HG03521 (cell line): ENCODE data around the gene LMBRD1.

Experiments used
- ATAC-seq: cut with Tn5 transposase; IDR thresholded peaks from one replicate; pipeline ENCODE4 v1.9.1; 2021; ENCODE audit warnings: mild to moderate bottlenecking, moderate library complexity; ENCODE audit not compliant: unreplicated experiment

The LMBRD1 gene

DNA sequence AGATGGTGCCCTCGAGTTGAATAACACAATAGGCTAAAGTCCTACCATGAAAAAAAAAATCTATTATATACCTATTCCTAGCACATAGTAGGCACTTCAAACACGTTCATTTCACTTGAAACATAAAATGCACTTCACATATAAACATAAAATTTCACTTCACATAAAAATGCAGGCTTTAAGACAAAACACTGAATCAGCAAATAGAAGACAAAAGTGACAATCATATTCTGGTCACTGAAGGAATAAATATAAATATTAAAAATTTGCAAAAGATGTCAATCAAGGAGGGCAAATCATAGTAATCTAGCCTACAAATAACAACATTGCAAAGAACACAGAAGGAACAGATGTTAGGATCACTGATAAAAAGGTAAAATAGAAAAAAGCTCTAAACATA, 153.1 kb downstream of the LMBRD1 start:
- no peak for ATAC-seq

- no peak for ATAC-seq
These were observed 163.9 kb downstream of the LMBRD1 start for GRCh38 chr6:69632932-69633331.

- ATAC-seq = no peak
These were observed 165.1 kb downstream of the LMBRD1 start for GRCh38 chr6:69631552-69632346.

DNA sequence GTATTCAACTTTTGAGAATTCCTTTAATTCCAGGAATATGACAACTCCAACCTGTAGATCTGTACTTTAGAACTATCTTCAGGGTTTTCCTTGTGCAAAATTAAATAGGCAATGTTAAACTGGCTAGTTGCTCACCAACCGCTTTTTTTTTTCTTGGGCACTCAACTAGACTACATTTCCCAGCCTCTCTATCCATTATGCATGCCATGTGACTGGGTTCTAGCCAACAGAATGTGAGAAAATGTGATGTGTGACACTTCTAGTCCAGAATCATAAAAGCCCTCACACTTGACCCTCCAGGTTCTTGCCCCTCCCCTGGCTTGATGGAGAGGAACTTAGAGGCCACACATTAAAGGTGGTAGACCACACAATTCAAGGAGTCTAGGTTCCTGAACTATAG, 166.0 kb downstream of the LMBRD1 start:
- ATAC-seq = no peak

GRCh38 chr6:69627625-69628024, 169.2 kb downstream of the LMBRD1 start:
- ATAC-seq = no peak

DNA sequence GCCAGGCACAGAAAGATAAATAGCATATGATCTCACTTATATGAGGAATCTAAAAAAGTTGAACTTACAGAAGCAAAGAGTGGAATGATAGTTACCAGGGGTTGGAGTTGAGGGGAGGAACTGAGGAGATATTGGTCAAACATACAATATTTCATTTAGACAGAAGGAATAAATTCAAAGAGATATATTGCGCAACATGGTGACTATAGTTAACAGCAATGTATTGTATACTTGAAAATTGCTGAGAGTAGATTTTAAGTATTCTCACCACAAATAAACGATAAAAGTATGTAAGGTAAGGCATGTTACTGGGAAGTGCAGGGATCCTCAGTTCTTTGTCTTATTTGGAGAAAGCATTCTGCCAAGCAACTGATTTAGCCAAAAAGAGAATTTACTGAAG, 171.9 kb downstream of the LMBRD1 start:
- no peak for ATAC-seq
